A673 (cell line): ENCODE results near the gene RNF175. TPM values are rescaled to one million over a fixed set of nuclear protein-coding genes. Genes with fewer than 3 reads are reported as not detected.

Experiments
- BruUV-seq: library from RNA; stranded (reverse); fragments of 400-500 nt; replicated peaks from 2 replicates; lab custom pipeline; 2021; lab: Mats Ljungman, UMichigan
- CTCF ChIA-PET: fragments of 300-600 bp; sonication (Branson Sonifier 250); formaldehyde crosslinking; loops from one replicate; lab custom pipeline; 2022; ENCODE audit warnings: antibody characterized with exemption; lab: Charles Lee
- POLR2A ChIA-PET: fragments of 300-600 bp; sonication (Branson Sonifier 250); formaldehyde crosslinking; loops from one replicate; lab custom pipeline; 2022; ENCODE audit warnings: antibody characterized with exemption; ENCODE audit not compliant: low non-redundant PET; lab: Charles Lee
- DNase-seq: peaks from one replicate; pipeline ENCODE4 v3.0.0-alpha.2; 2015; ENCODE audit warnings: low spot score
- H3K27ac ChIP-seq: fragments of 200-600 bp; sonication (generic); 2 replicates; pipeline ENCODE4 v1.5.1; 2016; ENCODE audit warnings: mixed run types, low read depth, mild to moderate bottlenecking, mixed read lengths, antibody characterized with exemption, low read length; ENCODE audit not compliant: poor library complexity, severe bottlenecking
- H3K27me3 ChIP-seq: fragments of 200-600 bp; sonication (generic); replicated peaks from 2 replicates; pipeline ENCODE4 v1.6.1; 2017; ENCODE audit warnings: mixed run types, low read depth, mild to moderate bottlenecking, mixed read lengths, antibody characterized with exemption, low read length; ENCODE audit not compliant: insufficient read depth, poor library complexity
- H3K36me3 ChIP-seq: fragments of 200-600 bp; sonication (generic); 2 replicates; pipeline ENCODE4 v1.6.1; 2016; ENCODE audit warnings: mixed run types, mild to moderate bottlenecking, mixed read lengths, antibody characterized with exemption, low read length; ENCODE audit not compliant: insufficient read depth, poor library complexity, severe bottlenecking
- H3K4me1 ChIP-seq: fragments of 200-600 bp; sonication (generic); 2 replicates; pipeline ENCODE4 v1.6.1; 2017; ENCODE audit warnings: mixed run types, mild to moderate bottlenecking, mixed read lengths, antibody characterized with exemption, low read length; ENCODE audit not compliant: insufficient read depth, poor library complexity, severe bottlenecking
- H3K4me3 ChIP-seq: fragments of 200-600 bp; sonication (generic); 2 replicates; pipeline ENCODE4 v1.5.1; 2016; ENCODE audit warnings: low read depth, mixed run types, mild to moderate bottlenecking, mixed read lengths, low read length; ENCODE audit not compliant: poor library complexity, severe bottlenecking
- H3K9me3 ChIP-seq: fragments of 200-600 bp; sonication (generic); 2 replicates; pipeline ENCODE4 v1.6.1; 2016; ENCODE audit warnings: mixed run types, low read depth, mild to moderate bottlenecking, mixed read lengths, antibody characterized with exemption, low read length; ENCODE audit not compliant: poor library complexity, severe bottlenecking
- CTCF ChIP-seq: fragments of 300-800, 200-600 bp; sonication (generic); conservative IDR thresholded peaks from 2 replicates; pipeline ENCODE4 v1.5.1; 2017; ENCODE audit warnings: low read depth, mild to moderate bottlenecking, antibody characterized with exemption, low read length, moderate library complexity, mixed read lengths
- EZH2 ChIP-seq: fragments of 200-600 bp; sonication (generic); IDR thresholded peaks from 2 replicates; pipeline ENCODE4 v1.6.1; 2017; ENCODE audit warnings: borderline replicate concordance, low read depth, mild to moderate bottlenecking, mixed read lengths, antibody characterized with exemption, low read length; ENCODE audit not compliant: poor library complexity, severe bottlenecking
- intact Hi-C: fragments of 100-400 bp; cut with micrococcal nuclease; formaldehyde crosslinking; loops from one replicate; pipeline ENCODE4 v1.10.0; 2022; ENCODE audit not compliant: unreplicated experiment
- total RNA-seq: library from RNA; stranded (reverse); gene quantifications from 2 replicates; pipeline ENCODE4 v1.2.3, GENCODE V29; 2021

RNF175 gene
- total RNA-seq, 1 experiment from 2014 or later, result 6.8 TPM

- TF ChIP-seq CTCF, result no peak
- TF ChIP-seq EZH2, result no peak
- Histone ChIP-seq H3K27me3 (peaks cover 35% of the 10 kb centered on the region), H3K4me1 (peaks cover 6% of the 10 kb centered on the region), H3K27ac (no peak overlapping the region), H3K4me3 (peak overlapping the region; percentile 38), H3K36me3 (no peaks in the 10 kb centered on the region), H3K9me3 (peaks cover 16% of the 10 kb centered on the region)
- POLR2A ChIA-PET, result no interaction called here
- DNase-seq, result no peak
- intact Hi-C loops, result no loop called here
- CTCF ChIA-PET, result no interaction called here
- no TSS peak for BruUV-seq
Measured at GRCh38 chr4:153683763-153684181, 76.1 kb downstream of the RNF175 start.

GRCh38 chr4:153679486-153679885, 80.3 kb downstream of the RNF175 start:
- no peaks in the 10 kb centered on the region for H3K36me3 ChIP-seq
- no peaks in the 10 kb centered on the region for H3K9me3 ChIP-seq
- no peak for DNase-seq
- no TSS peak for BruUV-seq
- no peak for TF ChIP-seq CTCF
- no peak for TF ChIP-seq EZH2
- H3K27ac ChIP-seq, result no peak overlapping the region
- H3K27me3 ChIP-seq, result peaks cover 20% of the 10 kb centered on the region
- peaks cover 5% of the 10 kb centered on the region for H3K4me1 ChIP-seq
- intact Hi-C loops, result no loop called here
- ChIA-PET CTCF (no interaction called here), POLR2A (no interaction called here)
- H3K4me3 ChIP-seq, result no peak overlapping the region

GRCh38 chr4:153676984-153677383, 82.8 kb downstream of the RNF175 start:
- ChIA-PET POLR2A (no interaction called here), CTCF (no interaction called here)
- BruUV-seq, result no TSS peak
- H3K4me1 ChIP-seq, result no peaks in the 10 kb centered on the region
- no peak for DNase-seq
- TF ChIP-seq CTCF, result no peak
- no peak for TF ChIP-seq EZH2
- no peak overlapping the region for H3K4me3 ChIP-seq
- H3K27me3 ChIP-seq, result no peaks in the 10 kb centered on the region
- H3K9me3 ChIP-seq, result no peaks in the 10 kb centered on the region
- H3K36me3 ChIP-seq, result no peaks in the 10 kb centered on the region
- intact Hi-C loops, result no loop called here
- no peak overlapping the region for H3K27ac ChIP-seq
